ENCODE data around the gene DKKL1.
A peak's percentile ranks its signal among the peaks of the same experiment; 100 is the strongest.
"Not testable (repeated sequence)": the region's sequence is repeated elsewhere in the genome, so short reads cannot be mapped to it uniquely, and the experiment has no call there.

The DKKL1 gene

GRCh38 chr19:49362048-49362928 lies 1.4 kb upstream of the DKKL1 start, which contains the start of gene TEAD2:
Gene TEAD2, minus strand, starts transcription at chr19:49362416. Its CDS starts 2,341 bp downstream, at chr19:49360075.
- DNase-seq, result no peak

- no peak for DNase-seq
These were observed 779 bp upstream of the DKKL1 start for GRCh38 chr19:49362929-49363267.

- no peak for DNase-seq
These were observed 533 bp downstream of the DKKL1 start for GRCh38 chr19:49364083-49364737.

GRCh38 chr19:49366110-49366509 lies 2.4 kb downstream of the DKKL1 start:
- no peak for DNase-seq

- DNase-seq, result no peak
These were observed 5.2 kb downstream of the DKKL1 start for GRCh38 chr19:49368711-49369358.

GRCh38 chr19:49371184-49371583 lies 7.5 kb downstream of the DKKL1 start:
- no peak for DNase-seq

- DNase-seq, result not testable (repeated sequence)
These were observed 9.5 kb downstream of the DKKL1 start for GRCh38 chr19:49373174-49373573.

GRCh38 chr19:49374665-49375434 lies 11.2 kb downstream of the DKKL1 start:
- DNase-seq, result no peak

- no peak for DNase-seq
These were observed 14.8 kb downstream of the DKKL1 start for GRCh38 chr19:49378512-49378911.

GRCh38 chr19:49380391-49380790 lies 16.7 kb downstream of the DKKL1 start:
- no peak for DNase-seq

- DNase-seq, result no peak
These were observed 19.0 kb downstream of the DKKL1 start for GRCh38 chr19:49382639-49383038.

- no peak for DNase-seq
These were observed 19.9 kb downstream of the DKKL1 start for GRCh38 chr19:49383599-49383998.

GRCh38 chr19:49387936-49388372 lies 24.3 kb downstream of the DKKL1 start, which contains the start of gene KASH5:
Gene KASH5, plus strand, starts transcription at chr19:49388249. Its CDS starts 2,635 bp downstream, at chr19:49390884.
- DNase-seq, result peak; percentile 77

GRCh38 chr19:49389406-49389805 lies 25.7 kb downstream of the DKKL1 start:
- DNase-seq, result no peak

GRCh38 chr19:49390131-49390928 lies 26.7 kb downstream of the DKKL1 start:
- no peak for DNase-seq

GRCh38 chr19:49390929-49391359 lies 27.3 kb downstream of the DKKL1 start:
- DNase-seq, result no peak

GRCh38 chr19:49391581-49392399 lies 28.1 kb downstream of the DKKL1 start:
- DNase-seq, result peak; percentile 80

GRCh38 chr19:49393881-49394280 lies 30.2 kb downstream of the DKKL1 start:
- DNase-seq, result no peak

- DNase-seq, result no peak
These were observed 32.1 kb downstream of the DKKL1 start for GRCh38 chr19:49395581-49396407.

Data from activated CD4-positive, alpha-beta T cell treated with anti-CD3 and anti-CD28 coated beads, Interleukin-2, amount 50 U/mL, for 1 hour (primary cell).